ENCODE measurements around the gene STK38. TPM values are rescaled to one million over a fixed set of nuclear protein-coding genes. Genes with fewer than 3 reads are reported as not detected.

Gene STK38
- total and polyA plus RNA-seq, 2 donors (not counting 1 experiment from before 2014, with no cell fraction given), result 26.9 to 42.6 TPM

DNA sequence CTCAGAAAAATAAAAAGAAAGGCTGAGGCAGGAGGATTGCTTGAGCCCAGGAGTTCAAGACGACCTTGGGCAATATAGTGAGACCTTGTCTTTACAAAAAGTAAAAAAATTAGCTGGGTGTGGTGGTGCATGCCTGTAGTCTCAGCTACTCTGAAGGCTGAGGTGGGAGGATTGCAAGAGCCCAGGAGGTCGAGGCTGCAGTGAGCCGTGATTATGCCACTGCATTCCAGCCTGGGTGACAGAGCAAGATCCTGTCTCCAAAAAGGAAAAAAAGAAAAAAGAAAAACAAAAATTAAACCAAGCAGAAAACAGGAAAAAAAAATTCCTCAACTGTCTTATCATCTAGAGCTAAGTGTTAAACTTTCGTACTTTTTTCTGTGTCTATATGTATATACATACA lies 34.4 kb upstream of the STK38 start:
- no peak for DNase-seq (ENCODE audit: low read depth in 2 of 2)
- Histone ChIP-seq H3K27me3 (ENCODE audit: control insufficient read depth, insufficient read depth, low read length) (no peaks in the 10 kb centered on the region), H3K4me1 (ENCODE audit: control insufficient read depth, extremely low read depth, insufficient read depth, low read length) (peaks cover 4% of the 10 kb centered on the region)

DNA sequence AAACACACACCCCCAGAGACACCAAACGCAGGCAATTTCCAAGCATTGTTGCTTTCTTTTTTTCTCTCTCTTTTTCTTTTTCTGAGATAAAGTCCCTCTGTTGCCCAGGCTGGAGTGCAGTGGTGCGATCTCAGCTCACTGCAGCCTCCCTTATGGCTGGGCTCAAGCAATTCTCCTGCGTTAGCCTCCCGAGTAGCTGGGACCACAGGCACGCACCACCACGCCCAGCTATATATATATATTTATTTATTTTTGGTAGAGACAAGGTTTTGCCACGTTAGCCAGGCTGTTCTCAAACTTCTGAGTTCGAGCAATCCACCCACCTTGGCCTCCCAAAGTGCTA lies 32.9 kb upstream of the STK38 start:
- H3K9me3 ChIP-seq (ENCODE audit: control insufficient read depth, insufficient read depth, low read depth, low read length), result no peaks in the 10 kb centered on the region

More for the DNA sequence above, 34.4 kb upstream of the STK38 start:
- no peak overlapping the region for H3K4me2 ChIP-seq (ENCODE audit: extremely low read depth, insufficient read depth, low read length)
- TF ChIP-seq, protein P1, sequence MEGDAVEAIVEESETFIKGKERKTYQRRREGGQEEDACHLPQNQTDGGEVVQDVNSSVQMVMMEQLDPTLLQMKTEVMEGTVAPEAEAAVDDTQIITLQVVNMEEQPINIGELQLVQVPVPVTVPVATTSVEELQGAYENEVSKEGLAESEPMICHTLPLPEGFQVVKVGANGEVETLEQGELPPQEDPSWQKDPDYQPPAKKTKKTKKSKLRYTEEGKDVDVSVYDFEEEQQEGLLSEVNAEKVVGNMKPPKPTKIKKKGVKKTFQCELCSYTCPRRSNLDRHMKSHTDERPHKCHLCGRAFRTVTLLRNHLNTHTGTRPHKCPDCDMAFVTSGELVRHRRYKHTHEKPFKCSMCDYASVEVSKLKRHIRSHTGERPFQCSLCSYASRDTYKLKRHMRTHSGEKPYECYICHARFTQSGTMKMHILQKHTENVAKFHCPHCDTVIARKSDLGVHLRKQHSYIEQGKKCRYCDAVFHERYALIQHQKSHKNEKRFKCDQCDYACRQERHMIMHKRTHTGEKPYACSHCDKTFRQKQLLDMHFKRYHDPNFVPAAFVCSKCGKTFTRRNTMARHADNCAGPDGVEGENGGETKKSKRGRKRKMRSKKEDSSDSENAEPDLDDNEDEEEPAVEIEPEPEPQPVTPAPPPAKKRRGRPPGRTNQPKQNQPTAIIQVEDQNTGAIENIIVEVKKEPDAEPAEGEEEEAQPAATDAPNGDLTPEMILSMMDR (conservative IDR thresholded peaks at IDR 0.05 in 1 of 2, IDR thresholded peaks at IDR 0.05 in 1 of 2; ENCODE audit: low read depth in 1 of 2, low read length in 2 of 2), result no peak
- no peak for TF ChIP-seq EZH2 (IDR thresholded peaks at IDR 0.05; ENCODE audit: low read length, missing control alignments)
- no peaks in the 10 kb centered on the region for H3K36me3 ChIP-seq (ENCODE audit: control insufficient read depth, insufficient read depth, low read length)
- no peak overlapping the region for H3K27ac ChIP-seq (ENCODE audit: insufficient read depth, low read length)
- no peaks in the 10 kb centered on the region for H3K9me3 ChIP-seq (ENCODE audit: control insufficient read depth, insufficient read depth, low read depth, low read length)
- H3K4me3 ChIP-seq (replicated peaks in 1 of 4; ENCODE audit: control extremely low read depth in 1 of 4, insufficient read depth in 1 of 4, low read depth in 3 of 4, low read length in 4 of 4), result no peak overlapping the region
- no peak overlapping the region for H3K9ac ChIP-seq (ENCODE audit: insufficient read depth, low read length)
- H2AFZ ChIP-seq (ENCODE audit: low read length), result no peak overlapping the region
- H4K20me1 ChIP-seq (ENCODE audit: control insufficient read depth, extremely low read depth, insufficient read depth, low read length), result no peaks in the 10 kb centered on the region
- no peaks in the 10 kb centered on the region for H3K79me2 ChIP-seq (ENCODE audit: control insufficient read depth, insufficient read depth, low read length)

DNA sequence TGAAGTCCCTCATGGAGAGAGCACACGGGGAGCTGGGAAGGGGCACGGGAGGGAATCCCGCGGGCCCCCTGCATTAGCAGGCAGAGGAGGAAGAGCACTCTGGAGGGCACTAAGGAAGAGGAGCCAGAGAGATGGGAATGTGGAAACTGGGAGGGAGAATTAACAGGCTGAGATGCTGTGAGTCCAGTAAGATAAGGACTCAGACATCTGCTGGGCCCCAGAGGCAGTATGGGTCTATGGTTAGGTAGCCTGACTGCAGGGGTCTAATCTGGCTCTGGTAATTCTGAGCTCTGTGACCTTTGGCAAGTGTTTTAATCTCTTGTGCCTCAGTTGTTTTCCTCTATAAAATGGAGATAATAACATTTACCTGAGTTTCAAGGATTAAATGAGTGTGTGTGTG lies 31.2 kb upstream of the STK38 start:
- Histone ChIP-seq H3K36me3 (ENCODE audit: control insufficient read depth, insufficient read depth, low read length) (no peaks in the 10 kb centered on the region), H3K9ac (ENCODE audit: insufficient read depth, low read length) (no peak overlapping the region), H3K79me2 (ENCODE audit: control insufficient read depth, insufficient read depth, low read length) (no peaks in the 10 kb centered on the region), H3K4me2 (ENCODE audit: extremely low read depth, insufficient read depth, low read length) (no peak overlapping the region), H3K27ac (ENCODE audit: insufficient read depth, low read length) (no peak overlapping the region), H3K9me3 (ENCODE audit: control insufficient read depth, insufficient read depth, low read depth, low read length) (no peaks in the 10 kb centered on the region), H4K20me1 (ENCODE audit: control insufficient read depth, extremely low read depth, insufficient read depth, low read length) (no peaks in the 10 kb centered on the region), H3K4me1 (ENCODE audit: control insufficient read depth, extremely low read depth, insufficient read depth, low read length) (peaks cover 4% of the 10 kb centered on the region), H2AFZ (ENCODE audit: low read length) (no peak overlapping the region), H3K4me3 (replicated peaks in 1 of 4; ENCODE audit: control extremely low read depth in 1 of 4, insufficient read depth in 1 of 4, low read depth in 3 of 4, low read length in 4 of 4) (no peak overlapping the region), H3K27me3 (ENCODE audit: control insufficient read depth, insufficient read depth, low read length) (no peaks in the 10 kb centered on the region)
- TF ChIP-seq EZH2 (IDR thresholded peaks at IDR 0.05; ENCODE audit: low read length, missing control alignments), result no peak
- TF ChIP-seq, protein P1 (conservative IDR thresholded peaks at IDR 0.05 in 1 of 2, IDR thresholded peaks at IDR 0.05 in 1 of 2; ENCODE audit: low read depth in 1 of 2, low read length in 2 of 2), result no peak
- no peak for DNase-seq (ENCODE audit: low read depth in 2 of 2)

More for the DNA sequence above, 32.9 kb upstream of the STK38 start:
- Histone ChIP-seq H3K9ac (ENCODE audit: insufficient read depth, low read length) (no peak overlapping the region), H3K27me3 (ENCODE audit: control insufficient read depth, insufficient read depth, low read length) (no peaks in the 10 kb centered on the region), H2AFZ (ENCODE audit: low read length) (peak overlapping the region; percentile 81), H3K4me2 (ENCODE audit: extremely low read depth, insufficient read depth, low read length) (no peak overlapping the region), H3K4me1 (ENCODE audit: control insufficient read depth, extremely low read depth, insufficient read depth, low read length) (peaks cover 4% of the 10 kb centered on the region), H3K79me2 (ENCODE audit: control insufficient read depth, insufficient read depth, low read length) (no peaks in the 10 kb centered on the region), H3K36me3 (ENCODE audit: control insufficient read depth, insufficient read depth, low read length) (no peaks in the 10 kb centered on the region), H3K27ac (ENCODE audit: insufficient read depth, low read length) (no peak overlapping the region), H4K20me1 (ENCODE audit: control insufficient read depth, extremely low read depth, insufficient read depth, low read length) (no peaks in the 10 kb centered on the region), H3K4me3 (replicated peaks in 1 of 4; ENCODE audit: control extremely low read depth in 1 of 4, insufficient read depth in 1 of 4, low read depth in 3 of 4, low read length in 4 of 4) (no peak overlapping the region)
- TF ChIP-seq, protein P1 (conservative IDR thresholded peaks at IDR 0.05 in 1 of 2, IDR thresholded peaks at IDR 0.05 in 1 of 2; ENCODE audit: low read depth in 1 of 2, low read length in 2 of 2), result no peak
- no peak for TF ChIP-seq EZH2 (IDR thresholded peaks at IDR 0.05; ENCODE audit: low read length, missing control alignments)
- DNase-seq (ENCODE audit: low read depth in 2 of 2), result no peak
